CD4-positive, alpha-beta T cell (primary cell): ENCODE measurements around the gene MRE11. TPM values are rescaled to one million over a fixed set of nuclear protein-coding genes. Genes with fewer than 3 reads are reported as not detected.

ENCODE experiments used
- ATAC-seq: fragments of 200-7000 bp; cut with Tn5 transposase; one replicate; pipeline ENCODE4 v1.10.0; 2022; ENCODE audit warnings: mild to moderate bottlenecking; ENCODE audit not compliant: poor library complexity
- CTCF ChIA-PET: fragments of 350-600 bp; sonication (Branson Sonifier 250); formaldehyde crosslinking; loops from one replicate; lab custom pipeline; 2021; ENCODE audit warnings: antibody characterized with exemption, inconsistent platforms; lab: Charles Lee
- POLR2A ChIA-PET: fragments of 350-600 bp; sonication (Branson Sonifier 250); formaldehyde crosslinking; loops from one replicate; lab custom pipeline; 2021; ENCODE audit warnings: antibody characterized with exemption, inconsistent platforms; lab: Charles Lee
- DNase-seq, 14 experiments: peaks; one replicate each; pipeline ENCODE4 v3.0.0-alpha.2; 2013 to 2020; ENCODE audit warnings: mixed read lengths in 2 of 14
- H3K27ac ChIP-seq, 2 donors: one replicate each; pipeline versions ENCODE4 v1.5.1 to v1.7.0; 2013; ENCODE audit warnings: low read length in 2 of 2, low read depth in 1 of 2, mild to moderate bottlenecking in 1 of 2
- H3K27me3 ChIP-seq, 2 experiments: 1 replicate in 1 of 2; 2 replicates in 1 of 2; pipeline versions ENCODE4 v1.6.1 to v1.7.0; 2013; ENCODE audit warnings: low read length in 2 of 2, control low read depth in 1 of 2, mild to moderate bottlenecking in 1 of 2, moderate library complexity in 1 of 2; ENCODE audit not compliant: insufficient read depth in 2 of 2, control insufficient read depth in 1 of 2
- H3K36me3 ChIP-seq: one replicate; pipeline ENCODE4 v1.6.1; 2013; ENCODE audit warnings: low read length, control low read depth; ENCODE audit not compliant: insufficient read depth
- H3K4me1 ChIP-seq: one replicate; pipeline ENCODE4 v1.6.1; 2013; ENCODE audit warnings: low read length, control low read depth; ENCODE audit not compliant: insufficient read depth
- H3K4me3 ChIP-seq: one replicate; pipeline ENCODE4 v1.5.1; 2013; ENCODE audit warnings: mild to moderate bottlenecking, low read length, moderate library complexity
- H3K9me3 ChIP-seq, 2 experiments: 1 replicate in 1 of 2; 2 replicates in 1 of 2; pipeline versions ENCODE4 v1.6.1 to v1.7.0; 2013; ENCODE audit warnings: low read length in 2 of 2, mild to moderate bottlenecking in 2 of 2, control low read depth in 1 of 2, moderate library complexity in 1 of 2; ENCODE audit not compliant: control insufficient read depth in 1 of 2, insufficient read depth in 1 of 2
- H3K27ac Mint-ChIP-seq: one replicate; pipeline ENCODE4 v1.8.0; 2020; ENCODE audit warnings: mixed read lengths
- H3K27me3 Mint-ChIP-seq: one replicate; pipeline ENCODE4 v1.8.0; 2021; ENCODE audit warnings: mixed read lengths
- H3K36me3 Mint-ChIP-seq: one replicate; pipeline ENCODE4 v1.8.0; 2021; ENCODE audit warnings: low read depth, mixed read lengths
- H3K4me1 Mint-ChIP-seq: one replicate; pipeline ENCODE4 v1.8.0; 2021; ENCODE audit warnings: low read depth, mixed read lengths
- H3K4me3 Mint-ChIP-seq: one replicate; pipeline ENCODE4 v1.8.0; 2020; ENCODE audit warnings: mild to moderate bottlenecking, mixed read lengths
- H3K9me3 Mint-ChIP-seq: one replicate; pipeline ENCODE4 v1.8.0; 2020; ENCODE audit warnings: mixed read lengths
- CTCF ChIP-seq: fragments of 200-600 bp; IDR thresholded peaks from one replicate; pipeline ENCODE4 v1.8.0; 2022; ENCODE audit warnings: antibody characterized with exemption, mild to moderate bottlenecking
- intact Hi-C, 2 experiments: fragments of 100-400 bp; cut with DNase I in 1 of 2; cut with micrococcal nuclease in 1 of 2; formaldehyde crosslinking; loops; one replicate each; pipeline versions ENCODE4 v1.15.1 to v1.9.0; 2023 to 2025; cut with DNase I, micrococcal nuclease
- total RNA-seq, 174 experiments: library from RNA in 2 of 174; stranded (reverse) in 2 of 174; gene quantifications; one replicate each; pipeline ENCODE4 v1.2.3 and lab custom pipeline; 2021 to 2026

MRE11 gene
- total RNA-seq, 2 experiments from 2014 or later = 17.0 to 18.6 TPM

- Histone ChIP-seq H3K4me1 (no peaks in the 10 kb centered on the region), H3K36me3 (peaks cover 71% of the 10 kb centered on the region), H3K27me3 (no peaks in the 10 kb centered on the region), H3K9me3 (no peaks in the 10 kb centered on the region), H3K4me3 (no peak overlapping the region), H3K27ac (no peak overlapping the region)
- CTCF ChIA-PET = no interaction called here
- Mint-ChIP-seq H3K27me3 (no peaks in the 10 kb centered on the region), H3K4me1 (peaks cover 26% of the 10 kb centered on the region), H3K4me3 (no peak overlapping the region), H3K36me3 (peaks cover 94% of the 10 kb centered on the region), H3K9me3 (no peaks in the 10 kb centered on the region), H3K27ac (no peak overlapping the region)
- ATAC-seq (no peak), DNase-seq (no peak)
- POLR2A ChIA-PET = no interaction called here
- intact Hi-C loops = no loop called here
- no peak for TF ChIP-seq CTCF
Observed at GRCh38 chr11:94486068-94486467, 7.6 kb downstream of the MRE11 start.

- intact Hi-C loops = no loop called here
- Histone ChIP-seq H3K36me3 (peaks cover 44% of the 10 kb centered on the region), H3K4me3 (no peak overlapping the region), H3K27ac (no peak overlapping the region), H3K4me1 (no peaks in the 10 kb centered on the region), H3K9me3 (no peaks in the 10 kb centered on the region), H3K27me3 (no peaks in the 10 kb centered on the region)
- Mint-ChIP-seq H3K27ac (no peak overlapping the region), H3K4me1 (peaks cover 9% of the 10 kb centered on the region), H3K36me3 (peaks cover 95% of the 10 kb centered on the region), H3K27me3 (no peaks in the 10 kb centered on the region), H3K9me3 (no peaks in the 10 kb centered on the region), H3K4me3 (no peak overlapping the region)
- no peak for ATAC-seq
- TF ChIP-seq CTCF = no peak
- CTCF ChIA-PET = no interaction called here
- POLR2A ChIA-PET = no interaction called here
- DNase-seq = no peak
Observed at GRCh38 chr11:94481342-94481741, 12.3 kb downstream of the MRE11 start.

GRCh38 chr11:94477624-94478023 lies 16.0 kb downstream of the MRE11 start:
- CTCF ChIA-PET = no interaction called here
- Mint-ChIP-seq H3K27ac (no peak overlapping the region), H3K36me3 (peaks cover 91% of the 10 kb centered on the region)

More at GRCh38 chr11:94477624-94478023, 16.0 kb downstream of the MRE11 start:
- Histone ChIP-seq H3K36me3 (peaks cover 34% of the 10 kb centered on the region), H3K9me3 (no peaks in the 10 kb centered on the region), H3K4me1 (no peaks in the 10 kb centered on the region), H3K27ac (no peak overlapping the region), H3K4me3 (no peak overlapping the region), H3K27me3 (no peaks in the 10 kb centered on the region)
- Mint-ChIP-seq H3K4me3 (no peak overlapping the region), H3K27me3 (no peaks in the 10 kb centered on the region), H3K4me1 (peaks cover 17% of the 10 kb centered on the region), H3K9me3 (no peaks in the 10 kb centered on the region)
- ATAC-seq (no peak), DNase-seq (no peak)
- intact Hi-C loops = no loop called here
- TF ChIP-seq CTCF = no peak
- POLR2A ChIA-PET = no interaction called here
